ENCODE measurements around the gene UBE3C.
"Not testable (repeated sequence)": the region's sequence is repeated elsewhere in the genome, so short reads cannot be mapped to it uniquely, and the experiment has no call there.

The UBE3C gene

GRCh38 chr7:157251817-157252216 lies 113.1 kb downstream of the UBE3C start:
- not testable (repeated sequence) for DNase-seq; H3K4me2 ChIP-seq (ENCODE audit: low read length); H2BK120ac ChIP-seq (ENCODE audit: low read depth, low read length); H3K36me3 ChIP-seq (ENCODE audit: control insufficient read depth, insufficient read depth, low read length); H2BK15ac ChIP-seq (replicated peaks; ENCODE audit: low read depth); H3K56ac ChIP-seq (ENCODE audit: low read length); H3K27ac ChIP-seq (ENCODE audit: low read depth, low read length); H2BK5ac ChIP-seq (ENCODE audit: low read length); H3K79me2 ChIP-seq (ENCODE audit: control insufficient read depth, insufficient read depth, low read length); H3K4me1 ChIP-seq (ENCODE audit: control insufficient read depth, low read depth, low read length); H3K79me1 ChIP-seq (ENCODE audit: low read length); H3K4ac ChIP-seq (ENCODE audit: low read depth, low read length); H4K5ac ChIP-seq (ENCODE audit: low read length); H3K23ac ChIP-seq (ENCODE audit: low read length); H3K18ac ChIP-seq (ENCODE audit: low read length); H3K4me3 ChIP-seq (ENCODE audit: low read length); H3K9ac ChIP-seq (ENCODE audit: low read length); H4K8ac ChIP-seq (ENCODE audit: low read depth, low read length); H2AK5ac ChIP-seq (ENCODE audit: low read length); H3K27me3 ChIP-seq (ENCODE audit: insufficient read depth, low read length, poor library complexity)
- WGBS (ENCODE audit: extremely low coverage, insufficient coverage, low lambda C conversion rate) = no CpG with 5 or more reads among the region's 6 CpGs

- Histone ChIP-seq H3K79me2 (ENCODE audit: control insufficient read depth, insufficient read depth, low read length) (no peaks in the 10 kb centered on the region), H2BK120ac (ENCODE audit: low read depth, low read length) (no peak overlapping the region), H3K4me2 (ENCODE audit: low read length) (no peak overlapping the region), H3K23ac (ENCODE audit: low read length) (no peak overlapping the region), H3K27ac (ENCODE audit: low read depth, low read length) (no peak overlapping the region), H3K4me3 (ENCODE audit: low read length) (no peak overlapping the region), H4K5ac (ENCODE audit: low read length) (no peak overlapping the region), H3K9ac (ENCODE audit: low read length) (no peak overlapping the region), H3K27me3 (ENCODE audit: insufficient read depth, low read length, poor library complexity) (no peaks in the 10 kb centered on the region), H3K56ac (ENCODE audit: low read length) (no peak overlapping the region), H3K18ac (ENCODE audit: low read length) (no peak overlapping the region), H3K4me1 (ENCODE audit: control insufficient read depth, low read depth, low read length) (no peaks in the 10 kb centered on the region), H3K4ac (ENCODE audit: low read depth, low read length) (no peak overlapping the region), H2AK5ac (ENCODE audit: low read length) (no peak overlapping the region), H3K36me3 (ENCODE audit: control insufficient read depth, insufficient read depth, low read length) (peaks cover 13% of the 10 kb centered on the region), H4K8ac (ENCODE audit: low read depth, low read length) (no peak overlapping the region), H3K79me1 (ENCODE audit: low read length) (no peaks in the 10 kb centered on the region), H2BK5ac (ENCODE audit: low read length) (no peak overlapping the region), H2BK15ac (replicated peaks; ENCODE audit: low read depth) (no peak overlapping the region)
- no peak for DNase-seq
- WGBS (ENCODE audit: extremely low coverage, insufficient coverage, low lambda C conversion rate) = no CpG with 5 or more reads among the region's 11 CpGs
Observed at GRCh38 chr7:157253850-157254249, 115.1 kb downstream of the UBE3C start.

- H2BK120ac ChIP-seq (ENCODE audit: low read depth, low read length); H2BK15ac ChIP-seq (replicated peaks; ENCODE audit: low read depth); H3K4me1 ChIP-seq (ENCODE audit: control insufficient read depth, low read depth, low read length); H3K4ac ChIP-seq (ENCODE audit: low read depth, low read length); H3K79me1 ChIP-seq (ENCODE audit: low read length); H3K4me2 ChIP-seq (ENCODE audit: low read length); H3K27me3 ChIP-seq (ENCODE audit: insufficient read depth, low read length, poor library complexity); H2BK5ac ChIP-seq (ENCODE audit: low read length); DNase-seq; H3K27ac ChIP-seq (ENCODE audit: low read depth, low read length); H3K4me3 ChIP-seq (ENCODE audit: low read length); H4K5ac ChIP-seq (ENCODE audit: low read length); H3K79me2 ChIP-seq (ENCODE audit: control insufficient read depth, insufficient read depth, low read length); H2AK5ac ChIP-seq (ENCODE audit: low read length); H3K9ac ChIP-seq (ENCODE audit: low read length); H4K8ac ChIP-seq (ENCODE audit: low read depth, low read length); H3K18ac ChIP-seq (ENCODE audit: low read length); H3K23ac ChIP-seq (ENCODE audit: low read length); H3K56ac ChIP-seq (ENCODE audit: low read length): not testable (repeated sequence)
- no CpG with 5 or more reads among the region's 18 CpGs for whole genome bisulfite sequencing (ENCODE audit: extremely low coverage, insufficient coverage, low lambda C conversion rate)
- peaks cover 16% of the 10 kb centered on the region for H3K36me3 ChIP-seq (ENCODE audit: control insufficient read depth, insufficient read depth, low read length)
Observed at GRCh38 chr7:157254781-157255180, 116.1 kb downstream of the UBE3C start.

GRCh38 chr7:157255201-157255606 lies 116.5 kb downstream of the UBE3C start:
- no peak overlapping the region for H2BK15ac ChIP-seq (replicated peaks; ENCODE audit: low read depth)
- no peak overlapping the region for H3K27ac ChIP-seq (ENCODE audit: low read depth, low read length)
- no peaks in the 10 kb centered on the region for H3K4me1 ChIP-seq (ENCODE audit: control insufficient read depth, low read depth, low read length)
- H3K27me3 ChIP-seq (ENCODE audit: insufficient read depth, low read length, poor library complexity) = no peaks in the 10 kb centered on the region
- peaks cover 16% of the 10 kb centered on the region for H3K36me3 ChIP-seq (ENCODE audit: control insufficient read depth, insufficient read depth, low read length)
- H3K4me3 ChIP-seq (ENCODE audit: low read length) = no peak overlapping the region
- no peak overlapping the region for H3K4me2 ChIP-seq (ENCODE audit: low read length)
- no peak overlapping the region for H3K18ac ChIP-seq (ENCODE audit: low read length)
- H3K23ac ChIP-seq (ENCODE audit: low read length) = no peak overlapping the region
- no peak for DNase-seq
- H3K4ac ChIP-seq (ENCODE audit: low read depth, low read length) = no peak overlapping the region
- WGBS (ENCODE audit: extremely low coverage, insufficient coverage, low lambda C conversion rate) = no CpG with 5 or more reads among the region's 5 CpGs
- no peak overlapping the region for H2AK5ac ChIP-seq (ENCODE audit: low read length)
- H2BK120ac ChIP-seq (ENCODE audit: low read depth, low read length) = no peak overlapping the region
- no peak overlapping the region for H3K56ac ChIP-seq (ENCODE audit: low read length)
- no peak overlapping the region for H4K8ac ChIP-seq (ENCODE audit: low read depth, low read length)
- no peak overlapping the region for H2BK5ac ChIP-seq (ENCODE audit: low read length)
- H3K79me1 ChIP-seq (ENCODE audit: low read length) = no peaks in the 10 kb centered on the region
- no peaks in the 10 kb centered on the region for H3K79me2 ChIP-seq (ENCODE audit: control insufficient read depth, insufficient read depth, low read length)
- no peak overlapping the region for H3K9ac ChIP-seq (ENCODE audit: low read length)
- H4K5ac ChIP-seq (ENCODE audit: low read length) = no peak overlapping the region

GRCh38 chr7:157263156-157263555 lies 124.4 kb downstream of the UBE3C start:
- Histone ChIP-seq H3K36me3 (ENCODE audit: control insufficient read depth, insufficient read depth, low read length) (peaks cover 16% of the 10 kb centered on the region), H3K79me2 (ENCODE audit: control insufficient read depth, insufficient read depth, low read length) (no peaks in the 10 kb centered on the region), H4K8ac (ENCODE audit: low read depth, low read length) (no peak overlapping the region), H3K9ac (ENCODE audit: low read length) (no peak overlapping the region), H2BK5ac (ENCODE audit: low read length) (no peak overlapping the region), H3K56ac (ENCODE audit: low read length) (no peak overlapping the region), H3K4me3 (ENCODE audit: low read length) (no peak overlapping the region), H3K4ac (ENCODE audit: low read depth, low read length) (no peak overlapping the region), H3K4me2 (ENCODE audit: low read length) (no peak overlapping the region), H3K4me1 (ENCODE audit: control insufficient read depth, low read depth, low read length) (no peaks in the 10 kb centered on the region), H3K18ac (ENCODE audit: low read length) (no peak overlapping the region), H2BK120ac (ENCODE audit: low read depth, low read length) (no peak overlapping the region), H2AK5ac (ENCODE audit: low read length) (no peak overlapping the region), H3K23ac (ENCODE audit: low read length) (no peak overlapping the region), H3K79me1 (ENCODE audit: low read length) (no peaks in the 10 kb centered on the region), H4K5ac (ENCODE audit: low read length) (no peak overlapping the region), H3K27ac (ENCODE audit: low read depth, low read length) (no peak overlapping the region), H3K27me3 (ENCODE audit: insufficient read depth, low read length, poor library complexity) (no peaks in the 10 kb centered on the region), H2BK15ac (replicated peaks; ENCODE audit: low read depth) (no peak overlapping the region)
- no CpG with 5 or more reads among the region's 23 CpGs for WGBS (ENCODE audit: extremely low coverage, insufficient coverage, low lambda C conversion rate)
- DNase-seq = no peak

GRCh38 chr7:157265051-157265450 lies 126.3 kb downstream of the UBE3C start:
- Histone ChIP-seq H2AK5ac (ENCODE audit: low read length) (no peak overlapping the region), H3K18ac (ENCODE audit: low read length) (no peak overlapping the region), H2BK5ac (ENCODE audit: low read length) (no peak overlapping the region), H3K4ac (ENCODE audit: low read depth, low read length) (no peak overlapping the region), H3K56ac (ENCODE audit: low read length) (no peak overlapping the region), H3K36me3 (ENCODE audit: control insufficient read depth, insufficient read depth, low read length) (peaks cover 12% of the 10 kb centered on the region), H3K4me1 (ENCODE audit: control insufficient read depth, low read depth, low read length) (no peaks in the 10 kb centered on the region), H3K23ac (ENCODE audit: low read length) (no peak overlapping the region), H3K4me2 (ENCODE audit: low read length) (no peak overlapping the region), H3K79me2 (ENCODE audit: control insufficient read depth, insufficient read depth, low read length) (no peaks in the 10 kb centered on the region), H3K4me3 (ENCODE audit: low read length) (no peak overlapping the region), H3K79me1 (ENCODE audit: low read length) (no peaks in the 10 kb centered on the region), H4K8ac (ENCODE audit: low read depth, low read length) (no peak overlapping the region), H2BK15ac (replicated peaks; ENCODE audit: low read depth) (no peak overlapping the region), H3K27me3 (ENCODE audit: insufficient read depth, low read length, poor library complexity) (no peaks in the 10 kb centered on the region), H3K27ac (ENCODE audit: low read depth, low read length) (no peak overlapping the region), H4K5ac (ENCODE audit: low read length) (no peak overlapping the region), H3K9ac (ENCODE audit: low read length) (no peak overlapping the region), H2BK120ac (ENCODE audit: low read depth, low read length) (no peak overlapping the region)
- WGBS (ENCODE audit: extremely low coverage, insufficient coverage, low lambda C conversion rate) = no CpG with 5 or more reads among the region's 12 CpGs
- no peak for DNase-seq

Data from mesendoderm (in vitro differentiated cells).